ENCODE results near the gene MAU2. TPM values are rescaled to one million over a fixed set of nuclear protein-coding genes. Genes with fewer than 3 reads are reported as not detected.

Gene MAU2
- total and polyA plus RNA-seq, 2 of the 13 experiments (the other 11 are each of a cell fraction or from before 2014, with no cell fraction given), result 16.8 to 33.8 TPM

- no peaks in the 10 kb centered on the region for H3K4me1 ChIP-seq (ENCODE audit: insufficient read depth, low read length)
- H3K4me2 ChIP-seq (ENCODE audit: low read depth, low read length), result no peak overlapping the region
- intact Hi-C loops (cut with micrococcal nuclease; ENCODE audit: unreplicated experiment) (no loop called here), in situ Hi-C loops (cut with HindIII; ENCODE audit: extremely low pct_ligation_motif_present, low pct_unique_long_range_greater_than_20kb) (no loop called here)
- no peak overlapping the region for H3K4me3 ChIP-seq (replicated peaks in 1 of 3; ENCODE audit: insufficient read depth in 1 of 3, low read depth in 2 of 3, low read length in 3 of 3)
- no TSS peak for BruUV-seq (replicated peaks)
- no peaks in the 10 kb centered on the region for H3K9me3 ChIP-seq (ENCODE audit: low read length)
- H2AFZ ChIP-seq (ENCODE audit: low read length), result no peak overlapping the region
- DNase-seq (ENCODE audit: low spot score) (no peak), FAIRE-seq (no peak), ATAC-seq (no peak)
- TF ChIP-seq ZNF382 (CRISPR knock-in tag; IDR thresholded peaks at IDR 0.05; ENCODE audit: borderline replicate concordance) (no peak), ZNF644 (CRISPR knock-in tag; IDR thresholded peaks at IDR 0.05; ENCODE audit: low read depth) (no peak), ZNF451 (CRISPR knock-in tag; IDR thresholded peaks at IDR 0.05) (no peak), EEA1 (CRISPR knock-in tag; IDR thresholded peaks at IDR 0.05; ENCODE audit: borderline replicate concordance) (no peak), AKNA (CRISPR knock-in tag; IDR thresholded peaks at IDR 0.05; ENCODE audit: borderline replicate concordance) (no peak), THAP9 (CRISPR knock-in tag; IDR thresholded peaks at IDR 0.05; ENCODE audit: borderline replicate concordance) (no peak)
- ChIA-PET POLR2A (no interaction called here), CTCF (ENCODE audit: low intra/inter-chr PET ratio, low total read pairs) (no interaction called here)
- H3K27me3 ChIP-seq (ENCODE audit: control insufficient read depth in 1 of 2, insufficient read depth in 2 of 2, low read length in 2 of 2), result no peaks in the 10 kb centered on the region
- no peaks in the 10 kb centered on the region for H3K79me2 ChIP-seq (ENCODE audit: insufficient read depth, low read length)
- WGBS (ENCODE audit: low lambda C conversion rate), result 96% methylated on average over 13 of the region's 21 CpGs
- H3K9ac ChIP-seq (ENCODE audit: insufficient read depth, low read depth, low read length), result no peak overlapping the region
- H4K20me1 ChIP-seq (ENCODE audit: insufficient read depth, low read length), result no peaks in the 10 kb centered on the region
- peaks cover 36 to 74% of the 10 kb centered on the region in 2 experiments for H3K36me3 ChIP-seq (replicated peaks in 1 of 2; ENCODE audit: control insufficient read depth in 1 of 2, insufficient read depth in 2 of 2, low read length in 2 of 2)
- H3K27ac ChIP-seq (ENCODE audit: extremely low read length, insufficient read depth, low read length), result no peak overlapping the region
These were observed 24.6 kb downstream of the MAU2 start for GRCh38 chr19:19345232-19345631.

Measured in HepG2 (cell line).